ENCODE results near the gene CA10.

DNA sequence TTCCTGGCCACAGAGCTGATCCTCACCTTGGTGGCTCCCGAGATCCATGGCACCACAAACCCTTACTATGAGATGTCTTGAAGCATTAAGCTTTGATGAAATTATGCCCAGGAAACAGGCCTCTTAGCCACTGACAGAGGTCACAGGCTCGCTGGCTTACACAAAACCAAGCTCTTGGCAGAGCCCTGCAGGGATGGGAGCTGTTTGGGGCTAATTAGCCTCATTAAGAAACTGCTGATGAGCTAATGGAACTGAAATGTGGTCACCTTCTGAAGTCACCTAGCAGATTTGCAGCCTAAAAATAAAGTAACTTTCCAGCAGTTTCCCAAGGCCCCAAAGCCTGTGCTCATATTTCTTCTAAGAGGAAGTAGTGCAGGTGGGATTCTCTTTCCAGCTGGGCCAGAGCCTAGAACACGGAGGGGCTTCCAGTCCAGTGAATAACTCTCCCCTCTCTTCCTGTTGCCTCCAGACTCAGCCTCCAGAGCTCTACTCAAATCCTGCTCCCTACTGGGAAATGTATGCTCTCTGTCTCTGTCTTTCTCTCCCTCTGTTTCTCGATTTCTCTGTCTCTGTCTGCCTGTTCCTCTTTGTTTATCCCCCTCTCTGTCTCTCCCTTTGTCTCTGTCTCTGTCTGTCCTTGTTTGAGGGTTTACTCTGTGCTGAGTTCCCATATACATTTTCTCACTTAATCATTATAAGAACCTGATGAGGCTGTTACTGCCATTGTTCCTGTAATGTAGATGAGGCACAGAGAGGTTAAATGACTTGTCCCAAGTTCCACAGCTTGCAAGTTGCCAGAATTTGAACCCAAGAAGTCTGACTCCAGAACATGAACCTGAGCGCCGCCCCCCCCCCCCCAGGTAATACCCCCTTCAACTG, 338.9 kb downstream of the CA10 start:
- TF ChIP-seq EZH2 (IDR thresholded peaks at IDR 0.05; ENCODE audit: insufficient read depth, poor library complexity, severe bottlenecking), result no peak
- TF ChIP-seq EZH2phosphoT487 (IDR thresholded peaks at IDR 0.05; ENCODE audit: insufficient read depth, low read depth), result no peak
